H1 (cell line): Measurements from ENCODE around the gene ARHGEF11. TPM values are rescaled to one million over a fixed set of nuclear protein-coding genes. Genes with fewer than 3 reads are reported as not detected.

ENCODE experiments used
- CTCF ChIA-PET: fragments of 300-600 bp; sonication (Branson Sonifier 250); formaldehyde crosslinking; loops from one replicate; lab custom pipeline; 2021; ENCODE audit not compliant: partially characterized antibody; lab: Charles Lee
- POLR2A ChIA-PET: fragments of 300-600 bp; sonication (Branson Sonifier 250); formaldehyde crosslinking; loops from one replicate; lab custom pipeline; 2021; ENCODE audit warnings: inconsistent platforms; ENCODE audit not compliant: partially characterized antibody; lab: Charles Lee
- DNase-seq, 2 experiments: peaks; one replicate each; pipeline versions ENCODE4 v3.0.0 to v3.0.0-alpha.2; 2010 to 2022; ENCODE audit warnings: low spot score in 2 of 2, low read depth in 1 of 2, mixed read lengths in 1 of 2
- FAIRE-seq: peaks from 2 replicates; lab custom pipeline; 2011; peaks lifted over from hg19 to GRCh38; lab: Jason Lieb, UNC
- H2AFZ ChIP-seq: 2 replicates; pipeline ENCODE4 v1.8.1; 2012; ENCODE audit warnings: low read length, inconsistent platforms
- H2AK5ac ChIP-seq: 2 replicates; pipeline ENCODE4 v1.6.1; 2013; ENCODE audit warnings: low read depth, low read length
- H2BK120ac ChIP-seq: replicated peaks from 2 replicates; pipeline ENCODE3; 2013; ENCODE audit warnings: low read depth, low read length, inconsistent platforms
- H2BK12ac ChIP-seq: 2 replicates; pipeline ENCODE4 v1.6.1; 2013; ENCODE audit warnings: low read depth, low read length
- H2BK15ac ChIP-seq: 2 replicates; pipeline ENCODE4 v1.6.1; 2013; ENCODE audit warnings: low read length
- H2BK20ac ChIP-seq: 2 replicates; pipeline ENCODE4 v1.6.1; 2013; ENCODE audit warnings: low read length
- H2BK5ac ChIP-seq: 2 replicates; pipeline ENCODE4 v1.6.1; 2013; ENCODE audit warnings: low read depth, low read length
- H3K14ac ChIP-seq: 2 replicates; pipeline ENCODE4 v1.6.1; 2013; ENCODE audit warnings: inconsistent platforms; ENCODE audit not compliant: insufficient read length
- H3K18ac ChIP-seq: 2 replicates; pipeline ENCODE4 v1.6.1; 2013; ENCODE audit warnings: low read length; ENCODE audit errors: extremely low read depth
- H3K23ac ChIP-seq: 2 replicates; pipeline ENCODE4 v1.6.1; 2013; ENCODE audit warnings: inconsistent platforms; ENCODE audit not compliant: insufficient read length
- H3K23me2 ChIP-seq: 2 replicates; pipeline ENCODE4 v1.6.1; 2013; ENCODE audit warnings: low read depth, low read length
- H3K27ac ChIP-seq: 2 replicates; pipeline ENCODE4 v1.6.1; 2011; ENCODE audit warnings: low read depth, low read length, inconsistent platforms
- H3K27me3 ChIP-seq, 4 experiments: replicated peaks in 1 of 4; 1 replicate in 1 of 4; 2 replicates in 3 of 4; pipeline versions ENCODE4 v1.6.1 to v1.8.1; 2011 to 2013; ENCODE audit warnings: low read length in 3 of 4, mild to moderate bottlenecking in 3 of 4, inconsistent platforms in 2 of 4, mixed read lengths in 2 of 4, moderate library complexity in 1 of 4; ENCODE audit not compliant: control insufficient read depth in 3 of 4, insufficient read depth in 3 of 4; ENCODE audit errors: extremely low read depth in 1 of 4
- H3K36me3 ChIP-seq, 4 experiments: 2 replicates each; pipeline versions ENCODE4 v1.6.1 to v1.8.1; 2011 to 2013; ENCODE audit warnings: mild to moderate bottlenecking in 4 of 4, low read length in 3 of 4, moderate library complexity in 2 of 4, control low read depth in 1 of 4, inconsistent platforms in 1 of 4; ENCODE audit not compliant: insufficient read depth in 4 of 4, control insufficient read depth in 2 of 4
- H3K4ac ChIP-seq: replicated peaks from 2 replicates; pipeline ENCODE3; 2013; ENCODE audit warnings: low read length, low read depth, mixed read lengths, inconsistent platforms; ENCODE audit not compliant: insufficient read length
- H3K4me1 ChIP-seq, 4 experiments: replicated peaks in 1 of 4; 1 replicate in 1 of 4; 2 replicates in 3 of 4; pipeline versions ENCODE4 v1.6.1 to v1.8.1; 2011 to 2013; ENCODE audit warnings: low read length in 3 of 4, inconsistent platforms in 2 of 4, mixed read lengths in 1 of 4; ENCODE audit not compliant: insufficient read depth in 4 of 4, control insufficient read depth in 3 of 4
- H3K4me2 ChIP-seq, 2 experiments: 2 replicates each; pipeline versions ENCODE4 v1.6.1 to v1.8.1; 2011 to 2013; ENCODE audit warnings: low read depth in 2 of 2, low read length in 2 of 2, control low read depth in 1 of 2, inconsistent platforms in 1 of 2, mild to moderate bottlenecking in 1 of 2; ENCODE audit not compliant: insufficient read depth in 1 of 2
- H3K4me3 ChIP-seq, 4 experiments: fragments of 200-600, 300-600 bp in 1 of 4; sonication (generic), shearing (Covaris generic), sonication (Bioruptor Twin) in 1 of 4; 2 replicates each; pipeline versions ENCODE4 v1.5.1 to v1.8.1; 2011 to 2016; ENCODE audit warnings: low read length in 4 of 4, low read depth in 3 of 4, control low read depth in 2 of 4, inconsistent platforms in 2 of 4, mild to moderate bottlenecking in 2 of 4, mixed read lengths in 1 of 4, moderate library complexity in 1 of 4; ENCODE audit not compliant: insufficient read depth in 2 of 4; ENCODE audit errors: extremely low read depth in 1 of 4
- H3K56ac ChIP-seq: replicated peaks from 2 replicates; pipeline ENCODE3; 2013; ENCODE audit warnings: low read depth, mild to moderate bottlenecking, mixed read lengths, low read length, inconsistent platforms; ENCODE audit not compliant: insufficient read length
- H3K79me1 ChIP-seq: 2 replicates; pipeline ENCODE4 v1.6.1; 2013; ENCODE audit warnings: low read depth, low read length, control low read depth
- H3K79me2 ChIP-seq, 2 experiments: 2 replicates each; pipeline versions ENCODE4 v1.6.1 to v1.8.1; 2012 to 2013; ENCODE audit warnings: low read length in 2 of 2, mild to moderate bottlenecking in 2 of 2, inconsistent platforms in 1 of 2; ENCODE audit not compliant: insufficient read depth in 2 of 2, control insufficient read depth in 1 of 2
- H3K9ac ChIP-seq, 4 experiments: replicated peaks in 1 of 4; 1 replicate in 1 of 4; 2 replicates in 3 of 4; pipeline versions ENCODE4 v1.6.1 to v1.8.1; 2011 to 2013; ENCODE audit warnings: low read depth in 3 of 4, low read length in 3 of 4, control low read depth in 2 of 4, mild to moderate bottlenecking in 2 of 4, moderate library complexity in 2 of 4, inconsistent platforms in 1 of 4; ENCODE audit errors: extremely low read depth in 1 of 4
- H3K9me3 ChIP-seq, 2 experiments: 2 replicates each; pipeline versions ENCODE4 v1.6.1 to v1.8.1; 2012 to 2013; ENCODE audit warnings: mild to moderate bottlenecking in 2 of 2, moderate library complexity in 2 of 2, control low read depth in 1 of 2, inconsistent platforms in 1 of 2, low read depth in 1 of 2, low read length in 1 of 2, mixed read lengths in 1 of 2; ENCODE audit not compliant: insufficient read depth in 2 of 2
- H4K20me1 ChIP-seq, 2 experiments: replicated peaks in 1 of 2; 2 replicates each; pipeline versions ENCODE3 to v1.8.1; 2011 to 2013; ENCODE audit warnings: inconsistent platforms in 2 of 2, low read length in 2 of 2, mild to moderate bottlenecking in 1 of 2; ENCODE audit not compliant: insufficient read depth in 2 of 2, control insufficient read depth in 1 of 2
- H4K5ac ChIP-seq: 2 replicates; pipeline ENCODE4 v1.6.1; 2013; ENCODE audit warnings: low read length, low read depth, mixed read lengths, inconsistent platforms; ENCODE audit not compliant: insufficient read length
- H4K8ac ChIP-seq: 2 replicates; pipeline ENCODE4 v1.8.0; 2013; ENCODE audit warnings: mild to moderate bottlenecking, moderate library complexity, low read length, inconsistent platforms; ENCODE audit not compliant: insufficient read depth; ENCODE audit errors: extremely low read depth
- H4K91ac ChIP-seq: replicated peaks from 2 replicates; pipeline ENCODE3; 2013; ENCODE audit warnings: low read length, mixed read lengths, inconsistent platforms; ENCODE audit not compliant: insufficient read length
- BRCA1 ChIP-seq: IDR thresholded peaks from 2 replicates; pipeline ENCODE4 v1.6.1; 2012; ENCODE audit warnings: low read depth, low read length, improper control_type of control experiment
- CBX8 ChIP-seq: fragments of 300-800, 300-1000 bp; sonication (generic); IDR thresholded peaks from 2 replicates; pipeline ENCODE4 v1.7.1; 2016; ENCODE audit warnings: low read depth, low read length, borderline replicate concordance
- EZH2 ChIP-seq: fragments of 200-600 bp; sonication (generic); IDR thresholded peaks from 2 replicates; pipeline ENCODE4 v1.7.1; 2012; ENCODE audit warnings: low read depth, mild to moderate bottlenecking, moderate library complexity, low read length, inconsistent platforms; ENCODE audit not compliant: severe bottlenecking
- GTF2F1 ChIP-seq: IDR thresholded peaks from 2 replicates; pipeline ENCODE4 v1.6.1; 2012; ENCODE audit warnings: low read depth, low read length, improper control_type of control experiment, borderline replicate concordance
- KDM1A ChIP-seq: fragments of 200-600, 300-600 bp; sonication (generic); IDR thresholded peaks from 2 replicates; pipeline ENCODE4 v1.7.1; 2016; ENCODE audit warnings: mild to moderate bottlenecking, low read length, borderline replicate concordance
- RFX5 ChIP-seq: IDR thresholded peaks from 2 replicates; pipeline ENCODE4 v1.6.1; 2011; ENCODE audit warnings: low read depth, low read length, improper control_type of control experiment, borderline replicate concordance
- RXRA ChIP-seq: IDR thresholded peaks from 2 replicates; pipeline ENCODE4 v1.6.1; 2011; ENCODE audit warnings: low read depth, mild to moderate bottlenecking, low read length, moderate library complexity; ENCODE audit not compliant: insufficient read depth
- SIX5 ChIP-seq: IDR thresholded peaks from 2 replicates; pipeline ENCODE4 v1.6.1; 2011; ENCODE audit warnings: mild to moderate bottlenecking, low read depth, low read length
- SP1 ChIP-seq: IDR thresholded peaks from 2 replicates; pipeline ENCODE4 v1.6.1; 2011; ENCODE audit warnings: low read depth, low read length
- SUZ12 ChIP-seq: fragments of 200-600 bp; sonication (generic); IDR thresholded peaks from 2 replicates; pipeline ENCODE4 v1.6.1; 2012; ENCODE audit warnings: mild to moderate bottlenecking, inconsistent platforms, low read length, moderate library complexity, mixed read lengths
- TBP ChIP-seq: IDR thresholded peaks from 2 replicates; pipeline ENCODE4 v1.6.1; 2011; ENCODE audit warnings: low read depth, low read length, improper control_type of control experiment
- YY1 ChIP-seq: IDR thresholded peaks from 2 replicates; pipeline ENCODE4 v1.6.1; 2011; ENCODE audit warnings: low read depth, mild to moderate bottlenecking, low read length
- WGBS, 2 experiments: shearing (Covaris generic) in 1 of 2; methylation state at CpG; one replicate each; pipeline versions ENCODE4 v1.1.6 to v1.1.7; 2013 to 2015; ENCODE audit warnings: low lambda C conversion rate in 2 of 2, mixed read lengths in 2 of 2, inconsistent platforms in 1 of 2, low coverage in 1 of 2, missing lambda C conversion rate in 1 of 2; ENCODE audit not compliant: insufficient replicate concordance in 2 of 2, insufficient coverage in 1 of 2, insufficient read length in 1 of 2; ENCODE audit errors: extremely low coverage in 1 of 2, missing lambda C conversion rate in 1 of 2; 5-methylcytosine and 5-hydroxymethylcytosine counted together
- polyA plus RNA-seq, 7 experiments: library from polyadenylated mRNA; depleted of rRNA in 3 of 7; stranded (reverse) in 5 of 7; unstranded in 2 of 7; fragments of >200 nt in 5 of 7; fragments of 200-250 nt in 2 of 7; gene quantifications; 1 replicate in 5 of 7; 2 replicates in 1 of 7; 4 replicates in 1 of 7; pipeline versions ENCODE4 v1.2.1 to v1.2.3, GENCODE V29; 2011 to 2013; ENCODE audit warnings: missing spikeins in 2 of 7, mixed read lengths in 2 of 7
- total RNA-seq: library from RNA; stranded (reverse); fragmentation: NEBNext Ultra II Directional; extraction: Animal tissue kit (Norgen Biotek cat#: 25700); gene quantifications from 2 replicates; pipeline ENCODE4 v1.2.1, GENCODE V29; 2021
- TF ChIP-seq, protein P1 (sequence below): IDR thresholded peaks from 2 replicates; pipeline ENCODE4 v1.6.1; 2011; ENCODE audit warnings: low read depth, mild to moderate bottlenecking, low read length; ENCODE audit not compliant: insufficient read depth
- TF ChIP-seq, protein P2 (sequence below): IDR thresholded peaks from 2 replicates; pipeline ENCODE4 v1.6.1; 2012; ENCODE audit warnings: inconsistent platforms

The ARHGEF11 gene
- total and polyA plus RNA-seq, 2 of the 8 experiments (the other 6 are each of a cell fraction or from before 2014, with no cell fraction given) = 19.9 to 33.1 TPM

DNA sequence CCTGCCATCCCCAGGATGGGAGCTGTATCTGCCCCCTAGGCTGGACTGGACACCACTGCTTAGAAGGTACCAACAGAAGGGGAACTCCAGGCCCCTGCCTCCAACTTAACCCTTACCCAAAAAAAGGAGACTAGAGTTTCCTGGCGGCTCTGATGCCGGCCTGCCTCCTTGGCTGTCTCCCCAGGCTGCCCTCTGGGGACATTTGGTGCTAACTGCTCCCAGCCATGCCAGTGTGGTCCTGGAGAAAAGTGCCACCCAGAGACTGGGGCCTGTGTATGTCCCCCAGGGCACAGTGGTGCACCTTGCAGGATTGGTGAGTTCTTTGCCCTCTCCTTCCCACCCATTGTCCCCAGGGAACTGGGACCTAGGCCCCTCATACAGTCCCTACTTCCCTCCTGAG is 133.2 kb downstream of the ARHGEF11 start:
- H3K79me1 ChIP-seq = no peaks in the 10 kb centered on the region
- H2BK15ac ChIP-seq = no peak overlapping the region
- H3K9me3 ChIP-seq = no peaks in the 10 kb centered on the region
- H4K8ac ChIP-seq = no peak overlapping the region
- no peak overlapping the region for H3K18ac ChIP-seq
- H3K36me3 ChIP-seq = no peaks in the 10 kb centered on the region
- CTCF ChIA-PET = interaction anchor here (1.0 to 4.5 kb wide), 14 partner anchors 8 to 186 kb away, joined by 3 to 73 read pairs (median 8); no protein-coding TSS in a partner anchor
- H3K27ac ChIP-seq = no peak overlapping the region
- no peak overlapping the region for H2BK12ac ChIP-seq
- H3K4me1 ChIP-seq = peaks cover 2 to 12% (median 10%) of the 10 kb centered on the region in 4 experiments
- no peak for FAIRE-seq
- H3K4me2 ChIP-seq = no peak overlapping the region
- H3K4me3 ChIP-seq = no peak overlapping the region
- H2BK20ac ChIP-seq = no peak overlapping the region
- 80% methylated on average over 2 of the region's 2 CpGs; no CpG with 5 or more reads in 1 of the 2 experiments for WGBS, 2 experiments
- no peak overlapping the region for H3K23ac ChIP-seq
- H3K14ac ChIP-seq = no peak overlapping the region
- no peak for DNase-seq
- peak overlapping the region; percentile 86; the same call in 1 of the 2 replicates for H2AK5ac ChIP-seq
- H4K5ac ChIP-seq = no peak overlapping the region
- no peak overlapping the region for H2BK5ac ChIP-seq
- peaks cover 0 to 6% of the 10 kb centered on the region in 2 experiments for H4K20me1 ChIP-seq
- no peak overlapping the region for H3K56ac ChIP-seq
- peaks cover 3% of the 10 kb centered on the region; the same call in 1 of the 2 replicates for H3K23me2 ChIP-seq
- no peaks in the 10 kb centered on the region for H3K79me2 ChIP-seq
- no peak overlapping the region for H4K91ac ChIP-seq
- H3K4ac ChIP-seq = no peak overlapping the region
- H2AFZ ChIP-seq = no peak overlapping the region
- POLR2A ChIA-PET = interaction anchor here (0.7 kb wide), 1 partner anchor 12 kb away, joined by 3 read pairs; no protein-coding TSS in a partner anchor
- H3K9ac ChIP-seq = no peak overlapping the region
- H2BK120ac ChIP-seq = no peak overlapping the region
- H3K27me3 ChIP-seq = peaks cover 0 to 18% (median 11%) of the 10 kb centered on the region in 4 experiments; a peak in 6 of 7 replicates
- TF ChIP-seq RFX5 = no peak
- no peak for TF ChIP-seq KDM1A
- TF ChIP-seq SIX5 = no peak
- TF ChIP-seq TBP = no peak
- no peak for TF ChIP-seq BRCA1
- TF ChIP-seq GTF2F1 = no peak
- no peak for TF ChIP-seq EZH2
- TF ChIP-seq, protein P1, sequence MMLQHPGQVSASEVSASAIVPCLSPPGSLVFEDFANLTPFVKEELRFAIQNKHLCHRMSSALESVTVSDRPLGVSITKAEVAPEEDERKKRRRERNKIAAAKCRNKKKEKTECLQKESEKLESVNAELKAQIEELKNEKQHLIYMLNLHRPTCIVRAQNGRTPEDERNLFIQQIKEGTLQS = no peak
- TF ChIP-seq, protein P2, sequence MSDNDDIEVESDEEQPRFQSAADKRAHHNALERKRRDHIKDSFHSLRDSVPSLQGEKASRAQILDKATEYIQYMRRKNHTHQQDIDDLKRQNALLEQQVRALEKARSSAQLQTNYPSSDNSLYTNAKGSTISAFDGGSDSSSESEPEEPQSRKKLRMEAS = no peak
- no peak for TF ChIP-seq SP1
- no peak for TF ChIP-seq YY1
- no peak for TF ChIP-seq RXRA
- TF ChIP-seq SUZ12 = no peak
- no peak for TF ChIP-seq CBX8
